Glutamatergic neuron (in vitro differentiated cells): ENCODE data around the gene HERPUD1. TPM values are rescaled to one million over a fixed set of nuclear protein-coding genes. Genes with fewer than 3 reads are reported as not detected.
"Not testable (repeated sequence)": the region's sequence is repeated elsewhere in the genome, so short reads cannot be mapped to it uniquely, and the experiment has no call there.

Experiments
- DNase-seq: peaks from one replicate; pipeline ENCODE4 v3.0.0; 2022
- H3K27ac Mint-ChIP-seq: one replicate; pipeline ENCODE4 v1.8.0; 2020; ENCODE audit warnings: mild to moderate bottlenecking, mixed read lengths, inconsistent platforms; ENCODE audit not compliant: unreplicated experiment
- H3K27me3 Mint-ChIP-seq: one replicate; pipeline ENCODE4 v1.8.0; 2020; ENCODE audit warnings: mild to moderate bottlenecking, moderate library complexity, mixed read lengths, inconsistent platforms; ENCODE audit not compliant: unreplicated experiment
- H3K36me3 Mint-ChIP-seq: one replicate; pipeline ENCODE4 v1.8.0; 2020; ENCODE audit warnings: mild to moderate bottlenecking, mixed read lengths, inconsistent platforms; ENCODE audit not compliant: unreplicated experiment
- H3K4me1 Mint-ChIP-seq: one replicate; pipeline ENCODE4 v1.8.0; 2020; ENCODE audit warnings: mild to moderate bottlenecking, low read depth, mixed read lengths, inconsistent platforms; ENCODE audit not compliant: unreplicated experiment
- H3K4me3 Mint-ChIP-seq: one replicate; pipeline ENCODE4 v1.8.0; 2020; ENCODE audit warnings: mild to moderate bottlenecking, mixed read lengths, inconsistent platforms; ENCODE audit not compliant: unreplicated experiment
- H3K9me3 Mint-ChIP-seq: one replicate; pipeline ENCODE4 v1.8.0; 2020; ENCODE audit warnings: mild to moderate bottlenecking, moderate library complexity, mixed read lengths, inconsistent platforms; ENCODE audit not compliant: unreplicated experiment
- total RNA-seq: library from RNA; stranded (reverse); fragmentation: NEBNext Ultra II Directional; extraction: Animal tissue kit (Norgen Biotek cat#: 25700); gene quantifications from one replicate; pipeline ENCODE4 v1.2.1, GENCODE V29; 2021; ENCODE audit not compliant: unreplicated experiment
- TF ChIP-seq, protein P1 (sequence below): fragments of 200-600 bp; sonication (generic); IDR thresholded peaks from one replicate; pipeline ENCODE4 v1.5.0; 2021; ENCODE audit not compliant: partially characterized antibody, unreplicated experiment

Gene HERPUD1
- total RNA-seq, 1 donor from 2014 or later = 160 TPM

DNA sequence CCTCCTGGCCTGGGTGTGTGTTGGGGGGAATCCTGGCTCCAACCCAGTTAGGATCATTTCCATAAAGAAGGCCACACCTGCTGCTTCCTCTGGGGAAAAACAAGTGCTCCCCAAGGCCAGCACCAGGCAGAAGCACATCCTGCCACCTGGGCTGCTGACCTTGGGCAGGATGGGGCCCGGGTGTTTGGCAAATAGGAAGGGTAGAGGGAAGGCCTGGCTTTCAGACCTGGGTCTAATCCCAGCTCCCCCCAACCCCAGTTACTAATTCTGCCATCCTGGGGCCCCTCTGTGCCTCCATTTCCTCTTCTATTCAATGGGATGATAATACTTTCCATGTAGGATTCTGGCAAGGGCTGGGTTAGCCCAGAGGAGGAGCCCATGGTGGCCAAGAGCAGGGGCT lies 54.4 kb downstream of the HERPUD1 start:
- peaks cover 8% of the 10 kb centered on the region for H3K4me1 Mint-ChIP-seq
- no peaks in the 10 kb centered on the region for H3K36me3 Mint-ChIP-seq
- H3K4me3 Mint-ChIP-seq = no peak overlapping the region
- TF ChIP-seq, protein P1, sequence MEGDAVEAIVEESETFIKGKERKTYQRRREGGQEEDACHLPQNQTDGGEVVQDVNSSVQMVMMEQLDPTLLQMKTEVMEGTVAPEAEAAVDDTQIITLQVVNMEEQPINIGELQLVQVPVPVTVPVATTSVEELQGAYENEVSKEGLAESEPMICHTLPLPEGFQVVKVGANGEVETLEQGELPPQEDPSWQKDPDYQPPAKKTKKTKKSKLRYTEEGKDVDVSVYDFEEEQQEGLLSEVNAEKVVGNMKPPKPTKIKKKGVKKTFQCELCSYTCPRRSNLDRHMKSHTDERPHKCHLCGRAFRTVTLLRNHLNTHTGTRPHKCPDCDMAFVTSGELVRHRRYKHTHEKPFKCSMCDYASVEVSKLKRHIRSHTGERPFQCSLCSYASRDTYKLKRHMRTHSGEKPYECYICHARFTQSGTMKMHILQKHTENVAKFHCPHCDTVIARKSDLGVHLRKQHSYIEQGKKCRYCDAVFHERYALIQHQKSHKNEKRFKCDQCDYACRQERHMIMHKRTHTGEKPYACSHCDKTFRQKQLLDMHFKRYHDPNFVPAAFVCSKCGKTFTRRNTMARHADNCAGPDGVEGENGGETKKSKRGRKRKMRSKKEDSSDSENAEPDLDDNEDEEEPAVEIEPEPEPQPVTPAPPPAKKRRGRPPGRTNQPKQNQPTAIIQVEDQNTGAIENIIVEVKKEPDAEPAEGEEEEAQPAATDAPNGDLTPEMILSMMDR = no peak
- no peak for DNase-seq
- H3K9me3 Mint-ChIP-seq = peaks cover 2% of the 10 kb centered on the region
- H3K27me3 Mint-ChIP-seq = peaks cover 11% of the 10 kb centered on the region
- no peak overlapping the region for H3K27ac Mint-ChIP-seq

DNA sequence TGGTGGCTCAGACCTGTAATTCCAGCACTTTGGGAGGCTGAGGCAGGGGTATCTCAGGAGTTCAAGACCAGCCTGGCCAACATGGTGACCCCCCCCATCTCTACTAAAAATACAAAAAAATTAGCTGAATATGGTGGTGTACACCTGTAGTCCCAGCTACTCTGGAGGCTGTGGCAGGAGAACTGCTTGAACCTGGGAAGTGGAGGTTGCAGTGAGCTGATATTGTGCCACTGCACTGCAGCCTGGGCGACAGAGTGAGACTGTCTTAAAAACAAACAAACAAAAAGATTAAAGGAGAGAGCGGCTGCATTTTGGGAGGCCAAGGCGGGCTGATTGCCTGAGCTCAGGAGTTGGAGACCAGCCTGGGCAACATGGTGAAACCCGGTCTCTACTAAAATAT lies 55.0 kb downstream of the HERPUD1 start:
- H3K27ac Mint-ChIP-seq, H3K4me3 Mint-ChIP-seq: not testable (repeated sequence)

DNA sequence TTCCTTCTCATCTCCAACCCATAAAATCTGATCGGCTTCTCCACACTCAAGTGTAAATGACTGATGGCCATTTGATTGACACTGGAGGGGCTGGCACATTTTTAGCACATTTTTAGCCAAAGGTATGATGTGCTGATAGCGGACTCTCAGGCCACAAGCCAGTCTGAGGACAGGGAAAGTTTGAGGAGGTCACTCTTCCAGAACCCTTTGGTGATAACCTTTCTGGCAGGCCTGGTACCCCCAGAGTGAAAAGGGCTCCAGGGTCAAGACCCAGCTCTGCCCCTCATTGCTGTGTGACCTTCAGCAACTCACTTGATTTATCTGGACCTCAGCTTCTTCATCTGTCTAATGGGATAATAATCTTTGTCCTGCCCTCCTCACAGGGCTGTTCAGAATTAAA lies 55.8 kb downstream of the HERPUD1 start:
- no peaks in the 10 kb centered on the region for H3K36me3 Mint-ChIP-seq
- H3K27ac Mint-ChIP-seq = no peak overlapping the region
- TF ChIP-seq, protein P1 = no peak
- H3K27me3 Mint-ChIP-seq = peaks cover 11% of the 10 kb centered on the region
- H3K4me1 Mint-ChIP-seq = peaks cover 6% of the 10 kb centered on the region
- peaks cover 2% of the 10 kb centered on the region for H3K9me3 Mint-ChIP-seq
- DNase-seq = no peak
- no peak overlapping the region for H3K4me3 Mint-ChIP-seq

More for the DNA sequence above, 55.0 kb downstream of the HERPUD1 start:
- not testable (repeated sequence) for H3K36me3 Mint-ChIP-seq, H3K9me3 Mint-ChIP-seq, DNase-seq, H3K4me1 Mint-ChIP-seq
- H3K27me3 Mint-ChIP-seq = peaks cover 11% of the 10 kb centered on the region

DNA sequence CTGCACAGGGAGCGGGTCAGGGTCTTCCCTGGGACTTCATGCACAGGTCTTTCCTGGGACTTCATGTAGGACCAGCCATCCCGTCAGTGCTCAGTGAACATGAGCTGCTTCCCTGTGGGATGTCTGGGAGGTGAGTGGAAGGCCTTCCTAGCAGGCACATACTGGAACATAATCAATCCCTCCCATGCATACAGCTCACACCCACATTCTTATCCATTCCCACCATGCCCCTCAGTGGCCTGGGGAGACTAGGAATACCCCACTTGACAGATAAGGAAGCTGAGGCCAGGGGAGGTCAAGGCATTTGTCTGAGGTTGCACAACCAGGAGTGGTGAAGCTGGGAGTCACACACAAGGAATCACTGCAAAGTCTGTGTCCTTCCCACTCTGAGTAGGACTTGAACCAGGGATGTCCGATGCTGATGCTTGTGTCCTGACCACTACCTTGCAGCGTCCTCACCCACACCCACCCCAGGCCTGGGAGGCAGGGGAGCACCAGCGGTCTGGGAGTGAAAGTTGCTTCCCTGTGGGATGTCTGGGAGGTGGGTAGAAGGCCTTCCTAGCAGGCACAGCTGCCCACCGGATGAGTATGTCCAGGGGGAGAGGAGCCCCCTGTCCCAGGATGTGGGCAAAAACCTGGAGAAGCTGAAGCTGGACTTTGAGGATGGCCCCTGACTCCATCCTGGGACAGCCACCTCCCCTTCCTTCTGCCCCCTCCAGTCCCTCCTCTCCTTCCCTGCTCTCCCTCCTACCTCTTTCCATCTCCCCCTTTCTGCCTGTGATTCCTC lies 56.4 kb downstream of the HERPUD1 start:
- Mint-ChIP-seq H3K4me1 (peaks cover 3% of the 10 kb centered on the region), H3K27ac (no peak overlapping the region), H3K27me3 (peaks cover 11% of the 10 kb centered on the region), H3K9me3 (peaks cover 2% of the 10 kb centered on the region), H3K4me3 (no peak overlapping the region), H3K36me3 (no peaks in the 10 kb centered on the region)
- DNase-seq = no peak
- TF ChIP-seq, protein P1 = no peak

- peak; percentile 73 for DNase-seq
- H3K4me3 Mint-ChIP-seq = peak within 1 kb of the TSS; percentile 89
- no peaks in the 10 kb centered on the region for H3K36me3 Mint-ChIP-seq
- peaks cover 2% of the 10 kb centered on the region for H3K9me3 Mint-ChIP-seq
- TF ChIP-seq, protein P1 = no peak
- H3K27me3 Mint-ChIP-seq = peaks cover 11% of the 10 kb centered on the region
- no peak within 1 kb of the TSS for H3K27ac Mint-ChIP-seq
- peaks cover 1% of the 10 kb centered on the region for H3K4me1 Mint-ChIP-seq
These were observed 57.3 kb downstream of the HERPUD1 start, which contains the start of gene NLRC5 for GRCh38 chr16:56988948-56989945. Gene NLRC5, plus strand, starts transcription at chr16:56989557. Its CDS starts 31,156 bp downstream, at chr16:57020713.
